Measurements from ENCODE around the gene SYP.

The SYP gene

GRCh38 chrX:49205443-49205842 is 5.5 kb upstream of the SYP start:
- Mint-ChIP-seq H3K4me1 (peaks cover 4% of the 10 kb centered on the region), H3K4me3 (no peak overlapping the region), H3K9me3 (no peaks in the 10 kb centered on the region), H3K27ac (no peak overlapping the region), H3K27me3 (no peaks in the 10 kb centered on the region), H3K36me3 (no peaks in the 10 kb centered on the region)

- H3K27me3 Mint-ChIP-seq: no peaks in the 10 kb centered on the region
- H3K4me1 Mint-ChIP-seq: peaks cover 5% of the 10 kb centered on the region
- H3K9me3 Mint-ChIP-seq: no peaks in the 10 kb centered on the region
- no peaks in the 10 kb centered on the region for H3K36me3 Mint-ChIP-seq
- no peak overlapping the region for H3K27ac Mint-ChIP-seq
- H3K4me3 Mint-ChIP-seq: no peak overlapping the region
Observed at GRCh38 chrX:49204709-49205108, 4.7 kb upstream of the SYP start.

GRCh38 chrX:49204017-49204416 is 4.0 kb upstream of the SYP start:
- no peak overlapping the region for H3K27ac Mint-ChIP-seq
- peaks cover 8% of the 10 kb centered on the region for H3K4me1 Mint-ChIP-seq
- H3K4me3 Mint-ChIP-seq: no peak overlapping the region
- no peaks in the 10 kb centered on the region for H3K9me3 Mint-ChIP-seq
- H3K27me3 Mint-ChIP-seq: no peaks in the 10 kb centered on the region
- H3K36me3 Mint-ChIP-seq: no peaks in the 10 kb centered on the region

- peaks cover 11% of the 10 kb centered on the region for H3K4me1 Mint-ChIP-seq
- H3K27me3 Mint-ChIP-seq: no peaks in the 10 kb centered on the region
- no peaks in the 10 kb centered on the region for H3K9me3 Mint-ChIP-seq
- no peak overlapping the region for H3K4me3 Mint-ChIP-seq
- no peaks in the 10 kb centered on the region for H3K36me3 Mint-ChIP-seq
- H3K27ac Mint-ChIP-seq: no peak overlapping the region
Observed at GRCh38 chrX:49203536-49203935, 3.5 kb upstream of the SYP start.

GRCh38 chrX:49202022-49202421 is 2.0 kb upstream of the SYP start:
- H3K27ac Mint-ChIP-seq: no peak overlapping the region
- H3K27me3 Mint-ChIP-seq: no peaks in the 10 kb centered on the region
- H3K9me3 Mint-ChIP-seq: no peaks in the 10 kb centered on the region
- peak overlapping the region; percentile 23 for H3K4me3 Mint-ChIP-seq
- H3K36me3 Mint-ChIP-seq: no peaks in the 10 kb centered on the region
- H3K4me1 Mint-ChIP-seq: peaks cover 18% of the 10 kb centered on the region

GRCh38 chrX:49199315-49199595 is 738 bp downstream of the SYP start:
- no peaks in the 10 kb centered on the region for H3K36me3 Mint-ChIP-seq
- H3K27ac Mint-ChIP-seq: no peak overlapping the region
- no peaks in the 10 kb centered on the region for H3K27me3 Mint-ChIP-seq
- H3K9me3 Mint-ChIP-seq: no peaks in the 10 kb centered on the region
- peaks cover 18% of the 10 kb centered on the region for H3K4me1 Mint-ChIP-seq
- H3K4me3 Mint-ChIP-seq: no peak overlapping the region

GRCh38 chrX:49198540-49199314 is 1.3 kb downstream of the SYP start:
- no peak overlapping the region for H3K27ac Mint-ChIP-seq
- H3K4me1 Mint-ChIP-seq: peaks cover 22% of the 10 kb centered on the region
- H3K4me3 Mint-ChIP-seq: peak overlapping the region; percentile 52
- H3K36me3 Mint-ChIP-seq: no peaks in the 10 kb centered on the region
- H3K9me3 Mint-ChIP-seq: no peaks in the 10 kb centered on the region
- no peaks in the 10 kb centered on the region for H3K27me3 Mint-ChIP-seq

GRCh38 chrX:49197543-49198087 is 2.4 kb downstream of the SYP start:
- no peak overlapping the region for H3K4me3 Mint-ChIP-seq
- H3K27me3 Mint-ChIP-seq: no peaks in the 10 kb centered on the region
- H3K9me3 Mint-ChIP-seq: no peaks in the 10 kb centered on the region
- no peaks in the 10 kb centered on the region for H3K36me3 Mint-ChIP-seq
- H3K27ac Mint-ChIP-seq: no peak overlapping the region
- H3K4me1 Mint-ChIP-seq: peaks cover 32% of the 10 kb centered on the region

GRCh38 chrX:49193542-49193964 is 6.4 kb downstream of the SYP start:
- peak overlapping the region; percentile 31 for H3K4me3 Mint-ChIP-seq
- no peaks in the 10 kb centered on the region for H3K9me3 Mint-ChIP-seq
- H3K36me3 Mint-ChIP-seq: no peaks in the 10 kb centered on the region
- peak overlapping the region; percentile 84 for H3K27ac Mint-ChIP-seq
- peaks cover 31% of the 10 kb centered on the region for H3K4me1 Mint-ChIP-seq
- H3K27me3 Mint-ChIP-seq: no peaks in the 10 kb centered on the region

- Mint-ChIP-seq H3K27ac (peak overlapping the region; percentile 43), H3K4me1 (peaks cover 24% of the 10 kb centered on the region), H3K27me3 (no peaks in the 10 kb centered on the region), H3K9me3 (no peaks in the 10 kb centered on the region), H3K4me3 (peak overlapping the region; percentile 68), H3K36me3 (no peaks in the 10 kb centered on the region)
Observed at GRCh38 chrX:49192722-49193328, 7.2 kb downstream of the SYP start.

GRCh38 chrX:49191574-49192011 is 8.4 kb downstream of the SYP start:
- H3K27me3 Mint-ChIP-seq: no peaks in the 10 kb centered on the region
- H3K4me3 Mint-ChIP-seq: peak overlapping the region; percentile 96
- H3K36me3 Mint-ChIP-seq: no peaks in the 10 kb centered on the region
- peaks cover 24% of the 10 kb centered on the region for H3K4me1 Mint-ChIP-seq
- no peaks in the 10 kb centered on the region for H3K9me3 Mint-ChIP-seq
- no peak overlapping the region for H3K27ac Mint-ChIP-seq

GRCh38 chrX:49190821-49191573 is 9.0 kb downstream of the SYP start:
- Mint-ChIP-seq H3K4me3 (peak overlapping the region; percentile 96), H3K27ac (peak overlapping the region; percentile 94), H3K9me3 (no peaks in the 10 kb centered on the region), H3K27me3 (no peaks in the 10 kb centered on the region), H3K36me3 (no peaks in the 10 kb centered on the region), H3K4me1 (peaks cover 24% of the 10 kb centered on the region)

- H3K9me3 Mint-ChIP-seq: no peaks in the 10 kb centered on the region
- no peaks in the 10 kb centered on the region for H3K36me3 Mint-ChIP-seq
- H3K27me3 Mint-ChIP-seq: no peaks in the 10 kb centered on the region
- peak overlapping the region; percentile 76 for H3K4me3 Mint-ChIP-seq
- H3K27ac Mint-ChIP-seq: peak overlapping the region; percentile 23
- H3K4me1 Mint-ChIP-seq: peaks cover 24% of the 10 kb centered on the region
Observed at GRCh38 chrX:49189606-49190005, 10.4 kb downstream of the SYP start.

GRCh38 chrX:49188468-49189076 is 11.4 kb downstream of the SYP start:
- H3K4me1 Mint-ChIP-seq: peaks cover 18% of the 10 kb centered on the region
- H3K27ac Mint-ChIP-seq: no peak overlapping the region
- H3K4me3 Mint-ChIP-seq: no peak overlapping the region
- H3K36me3 Mint-ChIP-seq: no peaks in the 10 kb centered on the region
- H3K27me3 Mint-ChIP-seq: no peaks in the 10 kb centered on the region
- no peaks in the 10 kb centered on the region for H3K9me3 Mint-ChIP-seq

GRCh38 chrX:49187526-49187925 is 12.5 kb downstream of the SYP start:
- no peak overlapping the region for H3K4me3 Mint-ChIP-seq
- no peaks in the 10 kb centered on the region for H3K36me3 Mint-ChIP-seq
- no peak overlapping the region for H3K27ac Mint-ChIP-seq
- no peaks in the 10 kb centered on the region for H3K9me3 Mint-ChIP-seq
- peaks cover 9% of the 10 kb centered on the region for H3K4me1 Mint-ChIP-seq
- H3K27me3 Mint-ChIP-seq: no peaks in the 10 kb centered on the region

Measured in activated naive CD4-positive, alpha-beta T cell treated with anti-CD3 and anti-CD28 coated beads, Interleukin-2, amount 50 U/mL, for 24 hours (primary cell).